GM12878 (cell line): ENCODE results near the gene POU2F3. TPM values are rescaled to one million over a fixed set of nuclear protein-coding genes. Genes with fewer than 3 reads are reported as not detected.

Source experiments
- CHD2 ChIP-seq: IDR thresholded peaks from 2 replicates; pipeline ENCODE4 v1.6.1; 2011; ENCODE audit warnings: low read depth, low read length, improper control_type of control experiment, borderline replicate concordance
- DPF2 ChIP-seq: fragments of 450-650 bp; IDR thresholded peaks from 2 replicates; pipeline ENCODE4 v1.6.1; 2017; ENCODE audit warnings: mild to moderate bottlenecking
- MEF2A ChIP-seq: IDR thresholded peaks from 2 replicates; pipeline ENCODE4 v1.6.1; 2011; ENCODE audit warnings: low read depth, mild to moderate bottlenecking, low read length, moderate library complexity; ENCODE audit not compliant: insufficient read depth
- MTA3 ChIP-seq: IDR thresholded peaks from 2 replicates; pipeline ENCODE4 v1.6.1; 2012; ENCODE audit warnings: low read length, inconsistent platforms, borderline replicate concordance
- NR2C2 ChIP-seq: IDR thresholded peaks from 2 replicates; pipeline ENCODE4 v1.6.1; 2011; ENCODE audit warnings: borderline replicate concordance, low read depth; ENCODE audit not compliant: control insufficient read depth, insufficient read length
- RAD21 ChIP-seq: IDR thresholded peaks from 2 replicates; pipeline ENCODE4 v1.6.1; 2011; ENCODE audit warnings: mild to moderate bottlenecking, low read depth, low read length, moderate library complexity; ENCODE audit not compliant: insufficient read depth
- RCOR1 ChIP-seq: conservative IDR thresholded peaks from 2 replicates; pipeline ENCODE4 v1.6.1; 2012; ENCODE audit warnings: low read depth, low read length, improper control_type of control experiment
- RELA ChIP-seq: fragments of 450-650 bp; IDR thresholded peaks from 2 replicates; pipeline ENCODE4 v1.8.0; 2014; ENCODE audit warnings: borderline replicate concordance; ENCODE audit not compliant: partially characterized antibody
- RUNX3 ChIP-seq: IDR thresholded peaks from 2 replicates; pipeline ENCODE4 v1.6.1; 2012; ENCODE audit warnings: low read length, inconsistent platforms
- SP1 ChIP-seq: IDR thresholded peaks from one replicate; pipeline ENCODE4 v1.6.1; 2011; ENCODE audit warnings: low read depth, low read length
- SPI1 ChIP-seq: IDR thresholded peaks from 2 replicates; pipeline ENCODE4 v1.6.1; 2011; ENCODE audit warnings: low read depth, mild to moderate bottlenecking, low read length, moderate library complexity, borderline replicate concordance; ENCODE audit not compliant: insufficient read depth
- ZBED1 ChIP-seq: IDR thresholded peaks from 2 replicates; pipeline ENCODE4 v1.6.1; 2016; ENCODE audit warnings: borderline replicate concordance
- ZNF24 ChIP-seq: fragments of 450-650 bp; IDR thresholded peaks from 2 replicates; pipeline ENCODE4 v1.6.1; 2017; ENCODE audit warnings: antibody characterized with exemption, mild to moderate bottlenecking
- polyA plus RNA-seq, 11 experiments: library from polyadenylated mRNA; depleted of rRNA in 4 of 11; unstranded in 6 of 11; stranded (reverse) in 5 of 11; fragments of >200 nt; fragmentation: Nextera tagmentation in 4 of 11; fragmentation: Illumina TruSeq in 1 of 11; extraction: Ambion mirVana in 4 of 11; extraction: Trizol in 1 of 11; gene quantifications; 1 replicate in 1 of 11; 2 replicates in 10 of 11; pipeline versions ENCODE4 v1.2.1 to v1.2.3, GENCODE V29; 2011 to 2016; ENCODE audit warnings: inconsistent platforms in 2 of 11, missing spikeins in 2 of 11, low read depth in 1 of 11
- total RNA-seq, 4 experiments: library from RNA; depleted of rRNA in 3 of 4; stranded (reverse); fragments of >200 nt in 3 of 4; fragmentation: Illumina TruSeq in 1 of 4; extraction: Trizol in 1 of 4; gene quantifications; 2 replicates each; pipeline versions ENCODE4 v1.2.1 to v1.2.3, GENCODE V29; 2013 to 2021
- TF ChIP-seq, protein P1 (sequence below): IDR thresholded peaks from 2 replicates; pipeline ENCODE4 v1.6.1; 2012; ENCODE audit warnings: improper control_type of control experiment, low read depth, low read length; ENCODE audit not compliant: insufficient replicate concordance
- TF ChIP-seq, protein P2 (sequence below): fragments of 450-650 bp; IDR thresholded peaks from 2 replicates; pipeline ENCODE4 v1.6.1; 2018; ENCODE audit warnings: mild to moderate bottlenecking, low read depth, moderate library complexity; ENCODE audit not compliant: partially characterized antibody
- TF ChIP-seq, protein P3 (sequence below): fragments of 450-650 bp; IDR thresholded peaks from 2 replicates; pipeline ENCODE4 v1.6.1; 2017; ENCODE audit warnings: antibody characterized with exemption, mild to moderate bottlenecking, moderate library complexity

The POU2F3 gene
- total and polyA plus RNA-seq, 10 of the 15 experiments (the other 5 are each of a cell fraction or from before 2014, with no cell fraction given): 0.09 to 4.4 (median 0.33) TPM

DNA sequence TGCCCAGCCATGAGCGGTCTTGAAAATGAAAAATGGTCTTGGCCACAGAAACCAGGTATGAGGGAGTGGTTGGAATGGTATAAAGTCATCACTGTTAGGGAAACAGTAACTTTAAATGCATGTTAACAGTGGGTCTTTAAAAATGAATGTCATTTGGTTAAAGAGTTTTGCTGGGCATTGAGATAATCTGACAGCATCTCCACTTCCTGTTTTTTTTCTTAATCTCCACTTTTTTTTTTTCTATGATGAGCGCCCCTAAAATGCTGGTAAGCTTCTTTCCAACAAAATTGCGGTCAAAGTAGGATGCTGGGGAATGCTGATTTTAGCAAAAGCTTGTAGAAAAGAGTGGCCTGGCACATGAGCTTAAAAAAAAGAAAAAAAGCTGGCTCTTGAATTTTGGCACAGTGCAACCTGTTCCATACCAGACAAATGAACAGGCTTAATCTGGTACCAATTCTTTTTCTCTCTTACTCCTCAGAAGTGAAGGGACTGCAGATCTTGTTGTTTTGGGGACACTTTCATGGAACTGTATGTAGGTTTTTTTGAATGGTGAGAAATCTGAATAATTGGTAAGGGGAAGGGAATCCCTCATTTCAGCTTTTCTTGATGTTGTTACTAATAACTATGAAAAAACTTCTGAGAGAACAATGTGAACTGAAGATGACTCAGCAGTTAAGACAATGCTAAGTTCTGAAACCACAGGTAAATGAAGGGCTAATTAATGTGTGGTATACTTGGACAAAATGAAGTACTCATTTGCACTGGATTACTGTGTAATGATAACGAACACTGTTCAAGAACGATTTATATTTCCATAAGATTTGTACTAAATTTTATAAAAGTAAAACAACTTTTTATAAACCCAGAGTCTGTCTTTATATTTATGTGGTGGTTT is 93.1 kb downstream of the POU2F3 start (continued):
- TF ChIP-seq SP1 (no peak), ZBED1 (no peak), ZNF24 (peak; percentile 79), MTA3 (no peak), MEF2A (no peak), NR2C2 (no peak), CHD2 (no peak), DPF2 (no peak), RUNX3 (0 out of 2 replicates have a peak, but pooled peaks have one; percentile 6), SPI1 (peak; percentile 70), RELA (no peak), RAD21 (no peak), RCOR1 (no peak)
- TF ChIP-seq, protein P1, sequence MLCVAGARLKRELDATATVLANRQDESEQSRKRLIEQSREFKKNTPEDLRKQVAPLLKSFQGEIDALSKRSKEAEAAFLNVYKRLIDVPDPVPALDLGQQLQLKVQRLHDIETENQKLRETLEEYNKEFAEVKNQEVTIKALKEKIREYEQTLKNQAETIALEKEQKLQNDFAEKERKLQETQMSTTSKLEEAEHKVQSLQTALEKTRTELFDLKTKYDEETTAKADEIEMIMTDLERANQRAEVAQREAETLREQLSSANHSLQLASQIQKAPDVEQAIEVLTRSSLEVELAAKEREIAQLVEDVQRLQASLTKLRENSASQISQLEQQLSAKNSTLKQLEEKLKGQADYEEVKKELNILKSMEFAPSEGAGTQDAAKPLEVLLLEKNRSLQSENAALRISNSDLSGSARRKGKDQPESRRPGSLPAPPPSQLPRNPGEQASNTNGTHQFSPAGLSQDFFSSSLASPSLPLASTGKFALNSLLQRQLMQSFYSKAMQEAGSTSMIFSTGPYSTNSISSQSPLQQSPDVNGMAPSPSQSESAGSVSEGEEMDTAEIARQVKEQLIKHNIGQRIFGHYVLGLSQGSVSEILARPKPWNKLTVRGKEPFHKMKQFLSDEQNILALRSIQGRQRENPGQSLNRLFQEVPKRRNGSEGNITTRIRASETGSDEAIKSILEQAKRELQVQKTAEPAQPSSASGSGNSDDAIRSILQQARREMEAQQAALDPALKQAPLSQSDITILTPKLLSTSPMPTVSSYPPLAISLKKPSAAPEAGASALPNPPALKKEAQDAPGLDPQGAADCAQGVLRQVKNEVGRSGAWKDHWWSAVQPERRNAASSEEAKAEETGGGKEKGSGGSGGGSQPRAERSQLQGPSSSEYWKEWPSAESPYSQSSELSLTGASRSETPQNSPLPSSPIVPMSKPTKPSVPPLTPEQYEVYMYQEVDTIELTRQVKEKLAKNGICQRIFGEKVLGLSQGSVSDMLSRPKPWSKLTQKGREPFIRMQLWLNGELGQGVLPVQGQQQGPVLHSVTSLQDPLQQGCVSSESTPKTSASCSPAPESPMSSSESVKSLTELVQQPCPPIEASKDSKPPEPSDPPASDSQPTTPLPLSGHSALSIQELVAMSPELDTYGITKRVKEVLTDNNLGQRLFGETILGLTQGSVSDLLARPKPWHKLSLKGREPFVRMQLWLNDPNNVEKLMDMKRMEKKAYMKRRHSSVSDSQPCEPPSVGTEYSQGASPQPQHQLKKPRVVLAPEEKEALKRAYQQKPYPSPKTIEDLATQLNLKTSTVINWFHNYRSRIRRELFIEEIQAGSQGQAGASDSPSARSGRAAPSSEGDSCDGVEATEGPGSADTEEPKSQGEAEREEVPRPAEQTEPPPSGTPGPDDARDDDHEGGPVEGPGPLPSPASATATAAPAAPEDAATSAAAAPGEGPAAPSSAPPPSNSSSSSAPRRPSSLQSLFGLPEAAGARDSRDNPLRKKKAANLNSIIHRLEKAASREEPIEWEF: no peak
- TF ChIP-seq, protein P2, sequence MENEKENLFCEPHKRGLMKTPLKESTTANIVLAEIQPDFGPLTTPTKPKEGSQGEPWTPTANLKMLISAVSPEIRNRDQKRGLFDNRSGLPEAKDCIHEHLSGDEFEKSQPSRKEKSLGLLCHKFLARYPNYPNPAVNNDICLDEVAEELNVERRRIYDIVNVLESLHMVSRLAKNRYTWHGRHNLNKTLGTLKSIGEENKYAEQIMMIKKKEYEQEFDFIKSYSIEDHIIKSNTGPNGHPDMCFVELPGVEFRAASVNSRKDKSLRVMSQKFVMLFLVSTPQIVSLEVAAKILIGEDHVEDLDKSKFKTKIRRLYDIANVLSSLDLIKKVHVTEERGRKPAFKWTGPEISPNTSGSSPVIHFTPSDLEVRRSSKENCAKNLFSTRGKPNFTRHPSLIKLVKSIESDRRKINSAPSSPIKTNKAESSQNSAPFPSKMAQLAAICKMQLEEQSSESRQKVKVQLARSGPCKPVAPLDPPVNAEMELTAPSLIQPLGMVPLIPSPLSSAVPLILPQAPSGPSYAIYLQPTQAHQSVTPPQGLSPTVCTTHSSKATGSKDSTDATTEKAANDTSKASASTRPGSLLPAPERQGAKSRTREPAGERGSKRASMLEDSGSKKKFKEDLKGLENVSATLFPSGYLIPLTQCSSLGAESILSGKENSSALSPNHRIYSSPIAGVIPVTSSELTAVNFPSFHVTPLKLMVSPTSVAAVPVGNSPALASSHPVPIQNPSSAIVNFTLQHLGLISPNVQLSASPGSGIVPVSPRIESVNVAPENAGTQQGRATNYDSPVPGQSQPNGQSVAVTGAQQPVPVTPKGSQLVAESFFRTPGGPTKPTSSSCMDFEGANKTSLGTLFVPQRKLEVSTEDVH: no peak
- TF ChIP-seq, protein P3, sequence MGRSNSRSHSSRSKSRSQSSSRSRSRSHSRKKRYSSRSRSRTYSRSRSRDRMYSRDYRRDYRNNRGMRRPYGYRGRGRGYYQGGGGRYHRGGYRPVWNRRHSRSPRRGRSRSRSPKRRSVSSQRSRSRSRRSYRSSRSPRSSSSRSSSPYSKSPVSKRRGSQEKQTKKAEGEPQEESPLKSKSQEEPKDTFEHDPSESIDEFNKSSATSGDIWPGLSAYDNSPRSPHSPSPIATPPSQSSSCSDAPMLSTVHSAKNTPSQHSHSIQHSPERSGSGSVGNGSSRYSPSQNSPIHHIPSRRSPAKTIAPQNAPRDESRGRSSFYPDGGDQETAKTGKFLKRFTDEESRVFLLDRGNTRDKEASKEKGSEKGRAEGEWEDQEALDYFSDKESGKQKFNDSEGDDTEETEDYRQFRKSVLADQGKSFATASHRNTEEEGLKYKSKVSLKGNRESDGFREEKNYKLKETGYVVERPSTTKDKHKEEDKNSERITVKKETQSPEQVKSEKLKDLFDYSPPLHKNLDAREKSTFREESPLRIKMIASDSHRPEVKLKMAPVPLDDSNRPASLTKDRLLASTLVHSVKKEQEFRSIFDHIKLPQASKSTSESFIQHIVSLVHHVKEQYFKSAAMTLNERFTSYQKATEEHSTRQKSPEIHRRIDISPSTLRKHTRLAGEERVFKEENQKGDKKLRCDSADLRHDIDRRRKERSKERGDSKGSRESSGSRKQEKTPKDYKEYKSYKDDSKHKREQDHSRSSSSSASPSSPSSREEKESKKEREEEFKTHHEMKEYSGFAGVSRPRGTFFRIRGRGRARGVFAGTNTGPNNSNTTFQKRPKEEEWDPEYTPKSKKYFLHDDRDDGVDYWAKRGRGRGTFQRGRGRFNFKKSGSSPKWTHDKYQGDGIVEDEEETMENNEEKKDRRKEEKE: no peak
